Hepatocyte (in vitro differentiated cells): Measurements from ENCODE around the gene UROD. TPM values are rescaled to one million over a fixed set of nuclear protein-coding genes. Genes with fewer than 3 reads are reported as not detected.

Experiments used
- DNase-seq: peaks from one replicate; pipeline ENCODE4 v3.0.0-alpha.2; 2016; ENCODE audit warnings: low spot score
- H2AFZ ChIP-seq: fragments of 200-600 bp; sonication (generic); 2 replicates; pipeline ENCODE4 v1.6.0; 2016; ENCODE audit warnings: antibody characterized with exemption, mild to moderate bottlenecking
- H3K27ac ChIP-seq: fragments of 200-600 bp; sonication (generic); 2 replicates; pipeline ENCODE4 v1.5.1; 2016; ENCODE audit warnings: mild to moderate bottlenecking
- H3K27me3 ChIP-seq: fragments of 200-600 bp; sonication (generic); 2 replicates; pipeline ENCODE4 v1.6.1; 2016
- H3K36me3 ChIP-seq: fragments of 200-600 bp; sonication (generic); replicated peaks from 2 replicates; pipeline ENCODE4 v1.5.1; 2016; ENCODE audit warnings: low read depth; ENCODE audit not compliant: insufficient read depth
- H3K4me1 ChIP-seq: fragments of 200-600 bp; sonication (generic); 2 replicates; pipeline ENCODE4 v1.5.1; 2016; ENCODE audit warnings: mild to moderate bottlenecking, moderate library complexity; ENCODE audit not compliant: insufficient read depth
- H3K4me2 ChIP-seq: fragments of 200-600 bp; sonication (generic); 2 replicates; pipeline ENCODE4 v1.6.0; 2016
- H3K4me3 ChIP-seq: fragments of 200-600 bp; sonication (generic); 2 replicates; pipeline ENCODE4 v1.5.1; 2016; ENCODE audit warnings: mild to moderate bottlenecking
- H3K79me2 ChIP-seq: fragments of 200-600 bp; sonication (generic); 2 replicates; pipeline ENCODE4 v1.6.0; 2017; ENCODE audit warnings: mild to moderate bottlenecking
- H3K9me2 ChIP-seq: fragments of 200-600 bp; sonication (generic); replicated peaks from 2 replicates; pipeline ENCODE4 v1.6.0; 2017; ENCODE audit warnings: mild to moderate bottlenecking; ENCODE audit not compliant: insufficient read depth
- H3K9me3 ChIP-seq: fragments of 200-600 bp; sonication (generic); 2 replicates; pipeline ENCODE4 v1.5.1; 2016; ENCODE audit warnings: low read depth, mild to moderate bottlenecking
- H4K20me1 ChIP-seq: fragments of 200-600 bp; sonication (generic); 2 replicates; pipeline ENCODE4 v1.6.0; 2016; ENCODE audit warnings: mild to moderate bottlenecking; ENCODE audit not compliant: insufficient read depth, poor library complexity, severe bottlenecking
- EZH2 ChIP-seq: fragments of 200-600 bp; sonication (generic); IDR thresholded peaks from 2 replicates; pipeline ENCODE4 v1.6.1; 2016; ENCODE audit warnings: antibody characterized with exemption, mild to moderate bottlenecking, borderline replicate concordance
- EZH2phosphoT487 ChIP-seq: fragments of 200-600 bp; sonication (generic); IDR thresholded peaks from one replicate; pipeline ENCODE4 v1.6.1; 2018; ENCODE audit warnings: antibody characterized with exemption, mild to moderate bottlenecking, low read depth, moderate library complexity; ENCODE audit not compliant: unreplicated experiment, severe bottlenecking
- whole genome bisulfite sequencing: methylation state at CpG from one replicate; pipeline ENCODE4 v1.1.6; 2016; ENCODE audit warnings: low lambda C conversion rate; ENCODE audit errors: missing lambda C conversion rate; 5-methylcytosine and 5-hydroxymethylcytosine counted together
- polyA plus RNA-seq: library from polyadenylated mRNA; unstranded; fragments of >200 nt; fragmentation: Nextera tagmentation; extraction: Ambion mirVana; gene quantifications from 2 replicates; pipeline ENCODE4 v1.2.1, GENCODE V29; 2016
- total RNA-seq: library from RNA; depleted of rRNA; stranded (reverse); fragments of >200 nt; gene quantifications from 2 replicates; pipeline ENCODE4 v1.2.3, GENCODE V29; 2014
- TF ChIP-seq, protein P1 (sequence below): fragments of 200-600 bp; sonication (generic); IDR thresholded peaks from 2 replicates; pipeline ENCODE4 v1.5.1; 2016; ENCODE audit warnings: antibody characterized with exemption, mild to moderate bottlenecking; ENCODE audit not compliant: poor library complexity

Gene UROD
- total and polyA plus RNA-seq, 2 experiments from 2014 or later = 91.8 to 152 TPM

DNA sequence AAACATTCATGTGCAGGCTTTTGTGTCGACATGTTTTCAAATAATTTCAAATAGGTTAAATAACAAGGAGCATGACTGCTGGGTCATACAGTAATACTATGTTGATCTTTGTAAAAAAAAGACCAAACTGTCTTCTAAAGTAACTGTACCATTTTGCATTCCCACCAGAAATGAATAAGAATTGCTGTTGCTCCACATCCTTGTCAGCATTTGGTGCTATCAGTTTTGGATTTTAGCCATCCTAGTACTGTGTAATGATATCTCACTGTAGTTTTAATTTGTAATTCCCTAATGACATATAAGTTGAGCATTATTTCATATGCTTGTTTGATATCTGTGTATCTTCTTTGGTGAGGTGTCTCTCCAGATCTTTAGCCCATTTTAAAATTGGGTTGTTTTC lies 11.6 kb downstream of the UROD start:
- no peak overlapping the region for H3K4me2 ChIP-seq
- H2AFZ ChIP-seq = no peak overlapping the region
- no peak for DNase-seq
- H3K4me1 ChIP-seq = no peaks in the 10 kb centered on the region
- no peak overlapping the region for H3K27ac ChIP-seq
- H3K4me3 ChIP-seq = no peak overlapping the region
- WGBS = 97% methylated on average over 1 of the region's 1 CpG
- H3K9me3 ChIP-seq = no peaks in the 10 kb centered on the region
- no peaks in the 10 kb centered on the region for H3K36me3 ChIP-seq
- H3K79me2 ChIP-seq = no peaks in the 10 kb centered on the region
- no peaks in the 10 kb centered on the region for H3K9me2 ChIP-seq
- no peaks in the 10 kb centered on the region for H4K20me1 ChIP-seq
- H3K27me3 ChIP-seq = no peaks in the 10 kb centered on the region
- TF ChIP-seq EZH2phosphoT487 (no peak), EZH2 (no peak)
- TF ChIP-seq, protein P1, sequence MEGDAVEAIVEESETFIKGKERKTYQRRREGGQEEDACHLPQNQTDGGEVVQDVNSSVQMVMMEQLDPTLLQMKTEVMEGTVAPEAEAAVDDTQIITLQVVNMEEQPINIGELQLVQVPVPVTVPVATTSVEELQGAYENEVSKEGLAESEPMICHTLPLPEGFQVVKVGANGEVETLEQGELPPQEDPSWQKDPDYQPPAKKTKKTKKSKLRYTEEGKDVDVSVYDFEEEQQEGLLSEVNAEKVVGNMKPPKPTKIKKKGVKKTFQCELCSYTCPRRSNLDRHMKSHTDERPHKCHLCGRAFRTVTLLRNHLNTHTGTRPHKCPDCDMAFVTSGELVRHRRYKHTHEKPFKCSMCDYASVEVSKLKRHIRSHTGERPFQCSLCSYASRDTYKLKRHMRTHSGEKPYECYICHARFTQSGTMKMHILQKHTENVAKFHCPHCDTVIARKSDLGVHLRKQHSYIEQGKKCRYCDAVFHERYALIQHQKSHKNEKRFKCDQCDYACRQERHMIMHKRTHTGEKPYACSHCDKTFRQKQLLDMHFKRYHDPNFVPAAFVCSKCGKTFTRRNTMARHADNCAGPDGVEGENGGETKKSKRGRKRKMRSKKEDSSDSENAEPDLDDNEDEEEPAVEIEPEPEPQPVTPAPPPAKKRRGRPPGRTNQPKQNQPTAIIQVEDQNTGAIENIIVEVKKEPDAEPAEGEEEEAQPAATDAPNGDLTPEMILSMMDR = no peak

DNA sequence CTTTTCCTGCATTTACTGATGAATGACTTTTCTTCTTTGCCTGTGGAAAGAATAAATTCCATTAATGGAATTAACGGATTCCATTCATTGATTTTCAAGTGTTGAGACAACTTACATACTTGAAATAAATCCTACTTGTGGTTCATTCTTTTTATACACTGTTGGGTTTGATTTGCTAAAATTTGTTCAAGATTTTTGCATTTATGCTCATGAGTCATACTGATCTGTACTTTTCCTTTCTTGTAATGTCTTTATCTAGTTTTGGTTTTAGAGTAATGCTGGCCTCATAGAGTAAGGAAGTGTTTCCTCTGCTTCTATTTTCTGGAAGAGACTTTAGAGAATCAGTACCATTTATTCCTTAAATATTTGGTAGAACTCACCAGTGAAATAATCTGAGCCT lies 14.4 kb downstream of the UROD start:
- Histone ChIP-seq H3K79me2 (no peaks in the 10 kb centered on the region), H3K27ac (no peak overlapping the region), H3K4me3 (no peak overlapping the region), H3K27me3 (no peaks in the 10 kb centered on the region), H3K9me3 (no peaks in the 10 kb centered on the region), H3K36me3 (no peaks in the 10 kb centered on the region), H2AFZ (no peak overlapping the region), H4K20me1 (no peaks in the 10 kb centered on the region), H3K4me2 (no peak overlapping the region), H3K4me1 (no peaks in the 10 kb centered on the region), H3K9me2 (no peaks in the 10 kb centered on the region)
- TF ChIP-seq EZH2phosphoT487 (no peak), EZH2 (no peak)
- DNase-seq = no peak
- WGBS = 89% methylated on average over 1 of the region's 1 CpG

DNA sequence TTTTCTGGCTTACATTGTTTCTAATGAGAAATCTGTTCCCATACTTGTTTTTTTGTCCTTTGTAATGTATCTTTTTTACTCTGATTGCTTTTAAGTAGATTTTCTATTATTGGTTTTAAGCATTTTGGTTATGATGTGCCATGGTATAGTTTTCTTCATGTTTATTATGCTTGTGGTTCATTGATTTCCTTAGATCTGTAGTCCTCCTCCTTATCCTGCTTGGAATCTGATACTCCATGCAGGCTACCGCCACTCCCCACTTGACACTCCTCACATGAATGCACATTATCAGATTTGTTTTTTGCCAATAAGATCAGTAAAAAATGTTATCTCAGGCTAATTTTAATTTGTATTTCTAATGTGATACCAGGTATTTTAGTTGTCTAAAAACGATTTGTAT lies 20.8 kb downstream of the UROD start:
- WGBS = 84% methylated on average over 2 of the region's 2 CpGs
- H3K9me2 ChIP-seq = no peaks in the 10 kb centered on the region
- no peaks in the 10 kb centered on the region for H3K79me2 ChIP-seq

DNA sequence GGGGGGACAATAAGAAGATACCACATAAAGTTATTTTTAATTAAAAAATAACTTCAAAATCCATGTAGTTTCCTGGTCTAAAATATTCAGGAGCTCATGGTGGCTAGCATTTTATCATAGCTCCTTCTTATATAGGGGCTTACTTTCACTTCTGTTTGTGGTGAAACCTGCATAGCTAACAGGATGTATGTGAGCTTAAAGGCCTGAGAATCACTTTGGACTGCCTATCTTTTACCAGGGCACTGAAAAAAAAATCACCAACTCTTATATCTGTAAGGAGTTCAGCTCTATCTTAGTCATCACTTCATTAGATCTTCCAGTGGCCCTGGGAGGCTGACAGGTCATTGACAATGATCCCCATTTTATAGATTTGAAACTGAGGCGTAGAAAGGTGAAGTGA lies 21.3 kb downstream of the UROD start:
- H3K27me3 ChIP-seq = no peaks in the 10 kb centered on the region
- H3K4me1 ChIP-seq = peaks cover 4% of the 10 kb centered on the region
- H3K36me3 ChIP-seq = no peaks in the 10 kb centered on the region
- H3K4me2 ChIP-seq = no peak overlapping the region
- H3K79me2 ChIP-seq = no peaks in the 10 kb centered on the region
- no peak overlapping the region for H2AFZ ChIP-seq
- TF ChIP-seq EZH2phosphoT487 (no peak), EZH2 (no peak)
- TF ChIP-seq, protein P1 = no peak
- H4K20me1 ChIP-seq = no peaks in the 10 kb centered on the region
- no peak overlapping the region for H3K27ac ChIP-seq
- no peaks in the 10 kb centered on the region for H3K9me3 ChIP-seq
- 93% methylated on average over 1 of the region's 1 CpG for WGBS
- no peaks in the 10 kb centered on the region for H3K9me2 ChIP-seq
- H3K4me3 ChIP-seq = no peak overlapping the region
- DNase-seq = no peak

More for the DNA sequence above, 20.8 kb downstream of the UROD start:
- Histone ChIP-seq H3K27ac (no peak overlapping the region), H2AFZ (no peak overlapping the region), H3K4me1 (peaks cover 4% of the 10 kb centered on the region), H3K4me3 (no peak overlapping the region), H3K4me2 (no peak overlapping the region), H3K9me3 (no peaks in the 10 kb centered on the region), H3K27me3 (no peaks in the 10 kb centered on the region), H3K36me3 (no peaks in the 10 kb centered on the region), H4K20me1 (no peaks in the 10 kb centered on the region)
- no peak for DNase-seq
- TF ChIP-seq EZH2 (no peak), EZH2phosphoT487 (no peak)
- TF ChIP-seq, protein P1 = no peak
